HFFc6 (cell line): ENCODE data around the gene PTPRN2. TPM values are rescaled to one million over a fixed set of nuclear protein-coding genes. Genes with fewer than 3 reads are reported as not detected.

Experiments
- DNase-seq: peaks from one replicate; pipeline ENCODE4 v3.0.0-alpha.2; 2018
- H3K27ac Mint-ChIP-seq: 2 replicates; pipeline ENCODE4 v1.8.0; 2020; ENCODE audit warnings: mild to moderate bottlenecking, mixed read lengths
- H3K27me3 Mint-ChIP-seq: 2 replicates; pipeline ENCODE4 v1.8.0; 2021; ENCODE audit warnings: mild to moderate bottlenecking, moderate library complexity, mixed read lengths; ENCODE audit not compliant: insufficient read depth
- H3K36me3 Mint-ChIP-seq: 2 replicates; pipeline ENCODE4 v1.8.0; 2021; ENCODE audit warnings: low read depth, mixed read lengths
- H3K4me1 Mint-ChIP-seq: 2 replicates; pipeline ENCODE4 v1.8.0; 2020; ENCODE audit warnings: low read depth, mixed read lengths
- H3K4me3 Mint-ChIP-seq: 2 replicates; pipeline ENCODE4 v1.8.0; 2020; ENCODE audit warnings: mild to moderate bottlenecking, moderate library complexity, mixed read lengths
- H3K9me3 Mint-ChIP-seq: 2 replicates; pipeline ENCODE4 v1.8.0; 2020; ENCODE audit warnings: mild to moderate bottlenecking, mixed read lengths
- CTCF ChIP-seq: fragments of 200-600 bp; sonication (generic); IDR thresholded peaks from 2 replicates; pipeline ENCODE4 v1.5.0; 2021; ENCODE audit warnings: antibody characterized with exemption, mild to moderate bottlenecking
- total RNA-seq, 6 experiments: library from RNA; stranded (reverse); fragmentation: NEBNext Ultra II Directional; extraction: Animal tissue kit (Norgen Biotek cat#: 25700); gene quantifications; 2 replicates in 1 of 6; 3 replicates in 5 of 6; pipeline ENCODE4 v1.2.3, GENCODE V29; 2021

PTPRN2 gene
- total RNA-seq, 6 experiments from 2014 or later: 0.05 to 0.27 (median 0.23) TPM

- Mint-ChIP-seq H3K4me3 (no peak overlapping the region), H3K4me1 (no peaks in the 10 kb centered on the region), H3K27me3 (peaks cover 3% of the 10 kb centered on the region; the same call in 1 of the 2 replicates), H3K9me3 (peaks cover 74% of the 10 kb centered on the region), H3K36me3 (peaks cover under 1% of the 10 kb centered on the region; the same call in 1 of the 2 replicates), H3K27ac (no peak overlapping the region)
- TF ChIP-seq CTCF: no peak
- DNase-seq: no peak
Observed at GRCh38 chr7:157807510-157807909, 780.1 kb downstream of the PTPRN2 start.

DNA sequence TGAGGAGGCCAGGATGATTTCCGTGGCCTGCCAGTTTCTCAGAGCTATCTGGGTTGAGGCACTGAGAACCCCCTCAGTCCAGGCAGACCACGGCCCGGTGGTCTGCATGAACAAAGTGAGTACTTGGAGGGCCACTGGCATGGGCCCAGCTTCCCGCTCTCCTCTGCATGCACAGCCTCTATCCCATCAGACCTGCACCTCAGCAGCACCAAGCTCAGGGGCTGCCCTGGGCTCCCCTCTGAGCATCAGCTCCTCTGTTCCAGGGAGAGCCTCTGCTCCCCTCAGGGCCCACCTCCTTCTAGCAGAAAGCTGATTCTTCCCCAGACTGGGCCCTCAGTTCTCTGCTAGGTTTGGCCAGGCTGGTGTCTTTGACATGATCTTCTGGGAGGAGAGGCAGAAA lies 780.9 kb downstream of the PTPRN2 start:
- H3K4me1 Mint-ChIP-seq: no peaks in the 10 kb centered on the region
- peaks cover 75% of the 10 kb centered on the region for H3K9me3 Mint-ChIP-seq
- no peak for DNase-seq
- H3K36me3 Mint-ChIP-seq: peaks cover 5% of the 10 kb centered on the region; the same call in 1 of the 2 replicates
- H3K27ac Mint-ChIP-seq: no peak overlapping the region
- TF ChIP-seq CTCF: no peak
- peaks cover 3% of the 10 kb centered on the region; the same call in 1 of the 2 replicates for H3K27me3 Mint-ChIP-seq
- H3K4me3 Mint-ChIP-seq: no peak overlapping the region

GRCh38 chr7:157805713-157806112 lies 781.9 kb downstream of the PTPRN2 start:
- H3K9me3 Mint-ChIP-seq: peaks cover 76% of the 10 kb centered on the region
- peaks cover 5% of the 10 kb centered on the region for H3K36me3 Mint-ChIP-seq
- H3K27me3 Mint-ChIP-seq: peaks cover 3% of the 10 kb centered on the region; the same call in 1 of the 2 replicates
- H3K27ac Mint-ChIP-seq: no peak overlapping the region
- no peaks in the 10 kb centered on the region for H3K4me1 Mint-ChIP-seq
- no peak for DNase-seq
- no peak for TF ChIP-seq CTCF
- H3K4me3 Mint-ChIP-seq: no peak overlapping the region

GRCh38 chr7:157803906-157804305 lies 783.7 kb downstream of the PTPRN2 start:
- no peak for DNase-seq
- H3K4me1 Mint-ChIP-seq: no peaks in the 10 kb centered on the region
- H3K27ac Mint-ChIP-seq: no peak overlapping the region
- peaks cover 72% of the 10 kb centered on the region for H3K9me3 Mint-ChIP-seq
- peaks cover 3% of the 10 kb centered on the region; the same call in 1 of the 2 replicates for H3K27me3 Mint-ChIP-seq
- H3K4me3 Mint-ChIP-seq: no peak overlapping the region
- H3K36me3 Mint-ChIP-seq: peaks cover 5% of the 10 kb centered on the region
- no peak for TF ChIP-seq CTCF

DNA sequence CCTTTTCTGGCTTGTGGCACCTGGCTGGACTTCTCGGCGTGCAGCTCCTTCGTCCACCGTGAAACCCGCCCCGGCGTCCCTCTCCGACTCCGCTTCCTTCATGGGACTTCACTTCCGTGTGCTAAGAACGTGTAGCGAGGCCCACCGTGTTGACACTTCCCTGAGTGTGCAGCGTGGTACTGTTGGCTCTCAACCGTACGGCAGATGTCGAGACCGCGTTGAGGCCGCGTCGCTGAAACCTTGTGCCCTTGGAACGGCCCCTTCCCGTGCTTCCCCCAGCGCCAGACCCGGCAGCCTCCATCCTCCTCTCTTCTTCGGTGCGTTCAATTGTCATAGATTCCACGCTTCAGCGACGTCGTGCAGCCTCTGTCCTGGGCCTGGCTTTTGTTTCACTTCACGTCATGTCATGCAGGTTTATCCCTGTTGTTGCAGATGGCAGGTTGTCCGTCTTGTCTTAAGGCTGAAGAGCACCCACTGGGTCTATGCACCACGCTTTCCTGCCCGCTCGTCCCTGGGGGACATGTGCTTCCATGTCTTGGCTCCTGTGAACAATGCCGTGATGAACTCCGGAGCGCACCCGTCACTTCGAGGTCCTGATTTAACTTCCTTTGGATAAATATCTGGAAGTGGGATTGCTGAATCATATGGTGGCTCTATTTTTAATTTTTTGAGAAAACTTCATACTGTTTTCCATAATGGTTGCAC lies 785.5 kb downstream of the PTPRN2 start:
- H3K4me3 Mint-ChIP-seq: no peak overlapping the region
- peaks cover 3% of the 10 kb centered on the region; the same call in 1 of the 2 replicates for H3K27me3 Mint-ChIP-seq
- no peak for DNase-seq
- peaks cover 76% of the 10 kb centered on the region for H3K9me3 Mint-ChIP-seq
- peaks cover 5% of the 10 kb centered on the region for H3K36me3 Mint-ChIP-seq
- TF ChIP-seq CTCF: no peak
- no peaks in the 10 kb centered on the region for H3K4me1 Mint-ChIP-seq
- H3K27ac Mint-ChIP-seq: no peak overlapping the region
